GM12892 (cell line): Measurements from ENCODE around the gene GP5.

Source experiments
- POLR2A ChIP-seq: IDR thresholded peaks from 2 replicates; pipeline ENCODE4 v1.6.1; 2011; ENCODE audit warnings: low read depth, low read length, control low read depth
- POLR2AphosphoS5 ChIP-seq: IDR thresholded peaks from 2 replicates; pipeline ENCODE4 v1.6.1; 2011; ENCODE audit warnings: low read depth, low read length, control low read depth
- TAF1 ChIP-seq: IDR thresholded peaks from 2 replicates; pipeline ENCODE4 v1.6.1; 2011; ENCODE audit warnings: low read depth, mild to moderate bottlenecking, control low read depth, low read length, borderline replicate concordance

DNA sequence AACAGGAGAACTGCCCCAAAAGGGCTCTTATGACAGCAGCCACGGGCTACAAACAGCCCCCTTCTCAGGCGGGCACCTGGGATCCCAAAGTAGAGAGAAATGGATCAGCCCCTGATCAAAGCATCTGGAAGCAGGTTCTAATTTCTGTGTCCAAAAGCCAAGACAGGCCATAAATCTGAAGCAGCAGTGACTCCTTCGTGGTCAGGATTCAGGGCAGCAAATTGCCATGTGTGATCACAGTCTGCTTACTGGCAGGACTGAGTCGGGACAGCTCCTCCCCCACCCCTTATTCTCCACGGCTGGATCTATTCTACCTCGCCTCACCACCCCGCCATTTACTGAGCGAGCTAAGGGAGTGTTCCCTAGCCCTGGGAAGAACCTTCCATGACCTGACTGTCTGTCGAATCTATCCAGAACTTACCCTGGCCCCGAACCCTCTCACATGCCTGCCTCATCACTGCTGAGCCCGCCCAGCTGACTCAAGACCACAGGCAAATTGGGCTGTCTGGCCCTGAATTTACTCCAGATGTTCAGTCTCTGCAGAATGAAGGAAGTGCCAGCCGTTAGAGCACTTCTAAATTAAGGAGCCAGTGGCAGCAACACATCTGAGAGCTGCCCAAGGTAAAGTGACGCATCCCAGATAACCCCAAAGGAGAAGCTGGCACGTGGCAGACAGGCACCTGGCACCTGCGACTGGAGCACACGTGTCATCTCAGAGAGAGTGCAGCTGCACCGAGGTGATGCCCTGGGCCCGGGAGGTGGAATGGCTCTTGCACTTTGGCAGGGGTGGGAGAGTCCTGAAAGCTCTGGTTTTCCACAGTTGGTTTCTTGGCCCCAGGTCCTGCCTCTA lies 30.8 kb downstream of the GP5 start:
- no peak for TF ChIP-seq POLR2AphosphoS5
- no peak for TF ChIP-seq POLR2A
- no peak for TF ChIP-seq TAF1
